Adrenal gland (tissue), 12 donors: ENCODE results near the gene EEF1AKMT3. TPM values are rescaled to one million over a fixed set of nuclear protein-coding genes. Genes with fewer than 3 reads are reported as not detected.

Source experiments
- DNase-seq, 7 donors: peaks; one replicate each; pipeline ENCODE4 v3.0.0-alpha.2; 2019 to 2020
- H3K27ac ChIP-seq, 5 donors: fragments of 200-600 bp; sonication (generic) in 4 of 5; 1 replicate in 3 of 5; 2 replicates in 2 of 5; pipeline versions ENCODE4 v1.5.1 to v1.8.0; 2016 to 2020; ENCODE audit warnings: mild to moderate bottlenecking in 1 of 5
- H3K27me3 ChIP-seq: fragments of 200-600 bp; 2 replicates; pipeline ENCODE4 v1.8.0; 2021
- H3K36me3 ChIP-seq, 2 donors: fragments of 200-600 bp; replicated peaks in 1 of 2; 1 replicate in 1 of 2; 2 replicates in 1 of 2; pipeline versions ENCODE4 v1.5.1 to v1.8.0; 2018 to 2022
- H3K4me1 ChIP-seq, 2 donors: fragments of 200-600 bp; replicated peaks in 1 of 2; 1 replicate in 1 of 2; 2 replicates in 1 of 2; pipeline versions ENCODE4 v1.5.1 to v1.8.0; 2018 to 2021
- H3K4me3 ChIP-seq, 4 donors: fragments of 200-600 bp; sonication (generic) in 3 of 4; one replicate each; pipeline ENCODE4 v1.5.1; 2016 to 2018
- H3K9me3 ChIP-seq, 3 donors: fragments of 200-600 bp; sonication (generic) in 1 of 3; replicated peaks in 1 of 3; 1 replicate in 2 of 3; 2 replicates in 1 of 3; pipeline versions ENCODE4 v1.5.1 to v1.8.0; 2016 to 2021
- POLR2A ChIP-seq, 2 donors: fragments of 450-650 bp; IDR thresholded peaks; one replicate each; pipeline ENCODE4 v1.6.1; 2017; ENCODE audit warnings: antibody characterized with exemption in 2 of 2, mild to moderate bottlenecking in 2 of 2, moderate library complexity in 1 of 2
- WGBS, 4 donors: extraction: QIAGEN DNeasy Blood & Tissue Kit in 2 of 4; methylation state at CpG; one replicate each; pipeline versions ENCODE4 v1.1.5 to v1.1.7; 2013 to 2017; 5-methylcytosine and 5-hydroxymethylcytosine counted together
- intact Hi-C, 2 donors: fragments of 100-400 bp; cut with DNase I; formaldehyde crosslinking; loops; one replicate each; pipeline versions ENCODE4 v1.14.1 to v1.15.0; 2022 to 2023
- polyA plus RNA-seq, 3 donors: library from polyadenylated mRNA; stranded (reverse); fragments of 200-250 nt in 2 of 3; fragments of 350-450 nt in 1 of 3; fragmentation: Illumina TruSeq in 1 of 3; extraction: RNeasy Lipid Tissue Mini Kit (QIAGEN cat#74804) in 1 of 3; gene quantifications; one replicate each; pipeline ENCODE4 v1.2.3, GENCODE V29; 2013 to 2014
- total RNA-seq, 9 donors: library from RNA; depleted of rRNA in 4 of 9; stranded (reverse); fragments of >200 nt in 4 of 9; fragments of 120-200 nt in 1 of 9; fragmentation: NEBNext Ultra II Directional in 1 of 9; extraction: Animal tissue kit (Norgen Biotek cat#: 25700) in 1 of 9; gene quantifications; one replicate each; pipeline versions ENCODE4 v1.1.0 to v1.2.4, GENCODE V29; 2013 to 2023
- TF ChIP-seq, protein P1 (sequence below), 6 experiments: fragments of 450-650 bp in 4 of 6; fragments of 200-600 bp in 2 of 6; sonication (generic) in 1 of 6; IDR thresholded peaks; 1 replicate in 5 of 6; 2 replicates in 1 of 6; pipeline versions ENCODE4 v1.5.1 to v1.8.0; 2016 to 2021; ENCODE audit warnings: antibody characterized with exemption in 6 of 6, mild to moderate bottlenecking in 2 of 6, moderate library complexity in 1 of 6
- donor health status: healthy with polysubstance abuse.
- donor health status: Bipolar disorder and iron deficiency.
- donor health status: DM: yes; HTN: yes; CAD: no.
- donor health status: DM: no; HTN: no; CAD: no.
- donor health status: DM: no; HTN: no; CAD: no.
- donor health status: DM: yes; HTN: yes; CAD: no.

The EEF1AKMT3 gene
- total and polyA plus RNA-seq, 12 donors = 2.4 to 35.9 (median 8.8) TPM

- no peaks in the 10 kb centered on the region for H3K9me3 ChIP-seq
- H3K4me3 ChIP-seq = no peak overlapping the region
- TF ChIP-seq POLR2A (IDR thresholded peaks at IDR 0.05) = no peak
- TF ChIP-seq, protein P1, sequence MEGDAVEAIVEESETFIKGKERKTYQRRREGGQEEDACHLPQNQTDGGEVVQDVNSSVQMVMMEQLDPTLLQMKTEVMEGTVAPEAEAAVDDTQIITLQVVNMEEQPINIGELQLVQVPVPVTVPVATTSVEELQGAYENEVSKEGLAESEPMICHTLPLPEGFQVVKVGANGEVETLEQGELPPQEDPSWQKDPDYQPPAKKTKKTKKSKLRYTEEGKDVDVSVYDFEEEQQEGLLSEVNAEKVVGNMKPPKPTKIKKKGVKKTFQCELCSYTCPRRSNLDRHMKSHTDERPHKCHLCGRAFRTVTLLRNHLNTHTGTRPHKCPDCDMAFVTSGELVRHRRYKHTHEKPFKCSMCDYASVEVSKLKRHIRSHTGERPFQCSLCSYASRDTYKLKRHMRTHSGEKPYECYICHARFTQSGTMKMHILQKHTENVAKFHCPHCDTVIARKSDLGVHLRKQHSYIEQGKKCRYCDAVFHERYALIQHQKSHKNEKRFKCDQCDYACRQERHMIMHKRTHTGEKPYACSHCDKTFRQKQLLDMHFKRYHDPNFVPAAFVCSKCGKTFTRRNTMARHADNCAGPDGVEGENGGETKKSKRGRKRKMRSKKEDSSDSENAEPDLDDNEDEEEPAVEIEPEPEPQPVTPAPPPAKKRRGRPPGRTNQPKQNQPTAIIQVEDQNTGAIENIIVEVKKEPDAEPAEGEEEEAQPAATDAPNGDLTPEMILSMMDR (IDR thresholded peaks at IDR 0.05) = no peak
- DNase-seq = no peak
- 96 to 98% (median 97%) methylated on average over 3 of the region's 3 CpGs for WGBS, 4 donors
- no peaks in the 10 kb centered on the region for H3K4me1 ChIP-seq
- H3K27ac ChIP-seq = no peak overlapping the region
- no peaks in the 10 kb centered on the region for H3K27me3 ChIP-seq
- intact Hi-C loops = no loop called here
- H3K36me3 ChIP-seq = peaks cover 0 to 94% of the 10 kb centered on the region in 2 donors
These were observed 34.3 kb downstream of the EEF1AKMT3 start for GRCh38 chr12:57806677-57807076.

- Histone ChIP-seq H3K27me3 (no peaks in the 10 kb centered on the region), H3K9me3 (no peaks in the 10 kb centered on the region), H3K4me3 (no peak overlapping the region), H3K27ac (no peak overlapping the region), H3K4me1 (no peaks in the 10 kb centered on the region), H3K36me3 (peaks cover 0 to 90% of the 10 kb centered on the region in 2 donors)
- WGBS, 4 donors = 78 to 90% (median 87%) methylated on average over 3 to 9 of the region's 9 CpGs
- DNase-seq = no peak
- TF ChIP-seq, protein P1 (IDR thresholded peaks at IDR 0.05) = no peak
- TF ChIP-seq POLR2A (IDR thresholded peaks at IDR 0.05) = no peak
- intact Hi-C loops = no loop called here
These were observed 34.9 kb downstream of the EEF1AKMT3 start for GRCh38 chr12:57807285-57807684.

GRCh38 chr12:57808351-57808750 is 35.9 kb downstream of the EEF1AKMT3 start:
- H3K27ac ChIP-seq = no peak overlapping the region
- no peak overlapping the region for H3K4me3 ChIP-seq
- H3K27me3 ChIP-seq = no peaks in the 10 kb centered on the region
- TF ChIP-seq, protein P1 (IDR thresholded peaks at IDR 0.05) = no peak
- TF ChIP-seq POLR2A (IDR thresholded peaks at IDR 0.05) = no peak
- peaks cover 0 to 86% of the 10 kb centered on the region in 2 donors for H3K36me3 ChIP-seq
- intact Hi-C loops = no loop called here
- H3K9me3 ChIP-seq = no peaks in the 10 kb centered on the region
- no peaks in the 10 kb centered on the region for H3K4me1 ChIP-seq
- DNase-seq = no peak
- 80 to 91% (median 87%) methylated on average over 3 to 5 of the region's 5 CpGs for WGBS, 4 donors

GRCh38 chr12:57809425-57809824 is 37.0 kb downstream of the EEF1AKMT3 start:
- Histone ChIP-seq H3K9me3 (no peaks in the 10 kb centered on the region), H3K36me3 (peaks cover 0 to 81% of the 10 kb centered on the region in 2 donors), H3K27ac (no peak overlapping the region), H3K4me3 (no peak overlapping the region), H3K4me1 (peaks cover 0 to 1% of the 10 kb centered on the region in 2 donors), H3K27me3 (no peaks in the 10 kb centered on the region)
- intact Hi-C loops = no loop called here
- TF ChIP-seq POLR2A (IDR thresholded peaks at IDR 0.05) = no peak
- TF ChIP-seq, protein P1 (IDR thresholded peaks at IDR 0.05) = no peak
- WGBS, 4 donors = 88 to 97% (median 95%) methylated on average over 3 of the region's 3 CpGs
- DNase-seq = no peak
